ENCODE measurements around the gene BASP1.

BASP1 gene

GRCh38 chr5:17192191-17192590 lies 25.2 kb upstream of the BASP1 start:
- no peak for DNase-seq

GRCh38 chr5:17196024-17196423 lies 21.4 kb upstream of the BASP1 start:
- no peak for DNase-seq

GRCh38 chr5:17196697-17197096 lies 20.7 kb upstream of the BASP1 start:
- DNase-seq = no peak

- peak; percentile 75 for DNase-seq
Observed at GRCh38 chr5:17203329-17204132, 13.9 kb upstream of the BASP1 start.

- DNase-seq = no peak
Observed at GRCh38 chr5:17204133-17204489, 13.3 kb upstream of the BASP1 start.

- DNase-seq = no peak
Observed at GRCh38 chr5:17206021-17206420, 11.4 kb upstream of the BASP1 start.

GRCh38 chr5:17212191-17212590 lies 5.2 kb upstream of the BASP1 start:
- no peak for DNase-seq

- no peak for DNase-seq
Observed at GRCh38 chr5:17212996-17213395, 4.4 kb upstream of the BASP1 start.

- DNase-seq = no peak
Observed at GRCh38 chr5:17213938-17214337, 3.5 kb upstream of the BASP1 start.

GRCh38 chr5:17214893-17215292 lies 2.5 kb upstream of the BASP1 start:
- no peak for DNase-seq

- no peak for DNase-seq
Observed at GRCh38 chr5:17215361-17215760, 2.1 kb upstream of the BASP1 start.

- peak; percentile 84 for DNase-seq
Observed at GRCh38 chr5:17216176-17216973, 1.1 kb upstream of the BASP1 start.

- no peak for DNase-seq
Observed at GRCh38 chr5:17216974-17217492, 398 bp upstream of the BASP1 start.

GRCh38 chr5:17218353-17219005 lies 1.0 kb downstream of the BASP1 start:
- DNase-seq = peak; percentile 77

GRCh38 chr5:17219006-17219422 lies 1.6 kb downstream of the BASP1 start:
- DNase-seq = no peak

GRCh38 chr5:17219469-17219868 lies 2.0 kb downstream of the BASP1 start:
- no peak for DNase-seq

- DNase-seq = no peak
Observed at GRCh38 chr5:17219992-17220391, 2.6 kb downstream of the BASP1 start.

GRCh38 chr5:17220469-17220868 lies 3.0 kb downstream of the BASP1 start:
- no peak for DNase-seq

GRCh38 chr5:17221843-17222636 lies 4.6 kb downstream of the BASP1 start:
- DNase-seq = no peak

- DNase-seq = no peak
Observed at GRCh38 chr5:17222664-17223063, 5.2 kb downstream of the BASP1 start.

GRCh38 chr5:17223367-17224185 lies 6.1 kb downstream of the BASP1 start:
- no peak for DNase-seq
